ENCODE results near the gene DMPK.

Gene DMPK

GRCh38 chr19:45782162-45782691, at the start of gene DMPK:
TSS of gene DMPK (minus strand) at chr19:45782490. CDS start at chr19:45782352, 138 bp downstream.
- peak within 1 kb of the TSS; percentile 62 to 81 for H3K4me3 ChIP-seq (ENCODE audit: low read depth in 1 of 2, low read length in 2 of 2)
- peaks cover 7 to 27% of the 10 kb centered on the region in 2 donors for H3K36me3 ChIP-seq (ENCODE audit: control insufficient read depth in 1 of 2, insufficient read depth in 2 of 2, low read length in 2 of 2)
- H3K27ac ChIP-seq (ENCODE audit: low read length), result peak within 1 kb of the TSS; percentile 83
- no peaks in the 10 kb centered on the region for H3K27me3 ChIP-seq (ENCODE audit: low read depth, low read length)
- peaks cover 8 to 44% of the 10 kb centered on the region in 2 donors for H3K4me1 ChIP-seq (ENCODE audit: control insufficient read depth in 1 of 2, insufficient read depth in 2 of 2, low read length in 2 of 2)
- H3K9me3 ChIP-seq (ENCODE audit: control insufficient read depth in 1 of 2, low read length in 2 of 2), result no peaks in the 10 kb centered on the region

- peaks cover 0 to 5% of the 10 kb centered on the region in 2 donors for H3K4me1 ChIP-seq (ENCODE audit: control insufficient read depth in 1 of 2, insufficient read depth in 2 of 2, low read length in 2 of 2)
- H3K9me3 ChIP-seq (ENCODE audit: control insufficient read depth in 1 of 2, low read length in 2 of 2), result no peaks in the 10 kb centered on the region
- H3K27me3 ChIP-seq (ENCODE audit: low read depth, low read length), result no peaks in the 10 kb centered on the region
- H3K4me3 ChIP-seq (ENCODE audit: low read depth in 1 of 2, low read length in 2 of 2), result no peak overlapping the region
- H3K36me3 ChIP-seq (ENCODE audit: control insufficient read depth in 1 of 2, insufficient read depth in 2 of 2, low read length in 2 of 2), result peaks cover 69 to 97% of the 10 kb centered on the region in 2 donors
- no peak overlapping the region for H3K27ac ChIP-seq (ENCODE audit: low read length)
Measured at GRCh38 chr19:45828945-45829344, 46.7 kb upstream of the DMPK start.

- Histone ChIP-seq H3K36me3 (ENCODE audit: control insufficient read depth in 1 of 2, insufficient read depth in 2 of 2, low read length in 2 of 2) (peaks cover 70 to 96% of the 10 kb centered on the region in 2 donors), H3K4me1 (ENCODE audit: control insufficient read depth in 1 of 2, insufficient read depth in 2 of 2, low read length in 2 of 2) (peaks cover 0 to 5% of the 10 kb centered on the region in 2 donors), H3K4me3 (ENCODE audit: low read depth in 1 of 2, low read length in 2 of 2) (no peak overlapping the region), H3K27ac (ENCODE audit: low read length) (no peak overlapping the region), H3K27me3 (ENCODE audit: low read depth, low read length) (no peaks in the 10 kb centered on the region), H3K9me3 (ENCODE audit: control insufficient read depth in 1 of 2, low read length in 2 of 2) (no peaks in the 10 kb centered on the region)
Measured at GRCh38 chr19:45828523-45828922, 46.2 kb upstream of the DMPK start.

GRCh38 chr19:45827459-45828093, 45.3 kb upstream of the DMPK start:
- Histone ChIP-seq H3K9me3 (ENCODE audit: control insufficient read depth in 1 of 2, low read length in 2 of 2) (no peaks in the 10 kb centered on the region), H3K36me3 (ENCODE audit: control insufficient read depth in 1 of 2, insufficient read depth in 2 of 2, low read length in 2 of 2) (peaks cover 78 to 96% of the 10 kb centered on the region in 2 donors), H3K27me3 (ENCODE audit: low read depth, low read length) (no peaks in the 10 kb centered on the region), H3K4me3 (ENCODE audit: low read depth in 1 of 2, low read length in 2 of 2) (no peak overlapping the region), H3K27ac (ENCODE audit: low read length) (no peak overlapping the region), H3K4me1 (ENCODE audit: control insufficient read depth in 1 of 2, insufficient read depth in 2 of 2, low read length in 2 of 2) (peaks cover 0 to 5% of the 10 kb centered on the region in 2 donors)

GRCh38 chr19:45826934-45827333, 44.6 kb upstream of the DMPK start:
- Histone ChIP-seq H3K36me3 (ENCODE audit: control insufficient read depth in 1 of 2, insufficient read depth in 2 of 2, low read length in 2 of 2) (peaks cover 75 to 94% of the 10 kb centered on the region in 2 donors), H3K27ac (ENCODE audit: low read length) (no peak overlapping the region), H3K27me3 (ENCODE audit: low read depth, low read length) (no peaks in the 10 kb centered on the region), H3K9me3 (ENCODE audit: control insufficient read depth in 1 of 2, low read length in 2 of 2) (no peaks in the 10 kb centered on the region), H3K4me1 (ENCODE audit: control insufficient read depth in 1 of 2, insufficient read depth in 2 of 2, low read length in 2 of 2) (peaks cover 0 to 5% of the 10 kb centered on the region in 2 donors), H3K4me3 (ENCODE audit: low read depth in 1 of 2, low read length in 2 of 2) (no peak overlapping the region)

- H3K36me3 ChIP-seq (ENCODE audit: control insufficient read depth in 1 of 2, insufficient read depth in 2 of 2, low read length in 2 of 2), result peaks cover 69 to 93% of the 10 kb centered on the region in 2 donors
- peaks cover 0 to 5% of the 10 kb centered on the region in 2 donors for H3K4me1 ChIP-seq (ENCODE audit: control insufficient read depth in 1 of 2, insufficient read depth in 2 of 2, low read length in 2 of 2)
- H3K27me3 ChIP-seq (ENCODE audit: low read depth, low read length), result no peaks in the 10 kb centered on the region
Measured at GRCh38 chr19:45825917-45826893, 43.9 kb upstream of the DMPK start.

GRCh38 chr19:45825263-45825605, 42.9 kb upstream of the DMPK start:
- Histone ChIP-seq H3K9me3 (ENCODE audit: control insufficient read depth in 1 of 2, low read length in 2 of 2) (no peaks in the 10 kb centered on the region), H3K27me3 (ENCODE audit: low read depth, low read length) (no peaks in the 10 kb centered on the region), H3K27ac (ENCODE audit: low read length) (no peak overlapping the region), H3K4me3 (ENCODE audit: low read depth in 1 of 2, low read length in 2 of 2) (no peak overlapping the region), H3K4me1 (ENCODE audit: control insufficient read depth in 1 of 2, insufficient read depth in 2 of 2, low read length in 2 of 2) (peaks cover 0 to 5% of the 10 kb centered on the region in 2 donors), H3K36me3 (ENCODE audit: control insufficient read depth in 1 of 2, insufficient read depth in 2 of 2, low read length in 2 of 2) (peaks cover 68 to 95% of the 10 kb centered on the region in 2 donors)

More at GRCh38 chr19:45825917-45826893, 43.9 kb upstream of the DMPK start:
- Histone ChIP-seq H3K4me3 (ENCODE audit: low read depth in 1 of 2, low read length in 2 of 2) (no peak overlapping the region), H3K9me3 (ENCODE audit: control insufficient read depth in 1 of 2, low read length in 2 of 2) (no peaks in the 10 kb centered on the region), H3K27ac (ENCODE audit: low read length) (no peak overlapping the region)

- Histone ChIP-seq H3K4me3 (ENCODE audit: low read depth in 1 of 2, low read length in 2 of 2) (no peak overlapping the region), H3K9me3 (ENCODE audit: control insufficient read depth in 1 of 2, low read length in 2 of 2) (no peaks in the 10 kb centered on the region), H3K4me1 (ENCODE audit: control insufficient read depth in 1 of 2, insufficient read depth in 2 of 2, low read length in 2 of 2) (peaks cover 0 to 5% of the 10 kb centered on the region in 2 donors), H3K27me3 (ENCODE audit: low read depth, low read length) (no peaks in the 10 kb centered on the region), H3K27ac (ENCODE audit: low read length) (no peak overlapping the region), H3K36me3 (ENCODE audit: control insufficient read depth in 1 of 2, insufficient read depth in 2 of 2, low read length in 2 of 2) (peaks cover 66 to 94% of the 10 kb centered on the region in 2 donors)
Measured at GRCh38 chr19:45824531-45825262, 42.4 kb upstream of the DMPK start.

GRCh38 chr19:45824041-45824471, 41.8 kb upstream of the DMPK start:
- peaks cover 61 to 94% of the 10 kb centered on the region in 2 donors for H3K36me3 ChIP-seq (ENCODE audit: control insufficient read depth in 1 of 2, insufficient read depth in 2 of 2, low read length in 2 of 2)
- peaks cover 0 to 5% of the 10 kb centered on the region in 2 donors for H3K4me1 ChIP-seq (ENCODE audit: control insufficient read depth in 1 of 2, insufficient read depth in 2 of 2, low read length in 2 of 2)
- no peak overlapping the region for H3K27ac ChIP-seq (ENCODE audit: low read length)
- no peaks in the 10 kb centered on the region for H3K9me3 ChIP-seq (ENCODE audit: control insufficient read depth in 1 of 2, low read length in 2 of 2)
- H3K4me3 ChIP-seq (ENCODE audit: low read depth in 1 of 2, low read length in 2 of 2), result no peak overlapping the region
- no peaks in the 10 kb centered on the region for H3K27me3 ChIP-seq (ENCODE audit: low read depth, low read length)

- peaks cover 52 to 87% of the 10 kb centered on the region in 2 donors for H3K36me3 ChIP-seq (ENCODE audit: control insufficient read depth in 1 of 2, insufficient read depth in 2 of 2, low read length in 2 of 2)
- no peak overlapping the region for H3K4me3 ChIP-seq (ENCODE audit: low read depth in 1 of 2, low read length in 2 of 2)
- H3K4me1 ChIP-seq (ENCODE audit: control insufficient read depth in 1 of 2, insufficient read depth in 2 of 2, low read length in 2 of 2), result peaks cover 0 to 5% of the 10 kb centered on the region in 2 donors
- no peak overlapping the region for H3K27ac ChIP-seq (ENCODE audit: low read length)
- H3K27me3 ChIP-seq (ENCODE audit: low read depth, low read length), result no peaks in the 10 kb centered on the region
- no peaks in the 10 kb centered on the region for H3K9me3 ChIP-seq (ENCODE audit: control insufficient read depth in 1 of 2, low read length in 2 of 2)
Measured at GRCh38 chr19:45823182-45823581, 40.9 kb upstream of the DMPK start.

Data from muscle layer of duodenum (tissue), 2 donors.